Activated B cell treated with CpG ODN at 0.5 μM for 24 hours (primary cell): ENCODE data around the gene SH2D6. TPM values are rescaled to one million over a fixed set of nuclear protein-coding genes. Genes with fewer than 3 reads are reported as not detected.
"Not testable (repeated sequence)": the region's sequence is repeated elsewhere in the genome, so short reads cannot be mapped to it uniquely, and the experiment has no call there.

Source experiments
- ATAC-seq: fragments of 200-7000 bp; cut with Tn5 transposase; one replicate; pipeline ENCODE4 v1.10.0; 2021; ENCODE audit warnings: low read depth, mild to moderate bottlenecking, moderate library complexity
- CTCF ChIA-PET: fragments of 350-600 bp; sonication (Branson Sonifier 250); formaldehyde crosslinking; loops from one replicate; lab custom pipeline; 2021; ENCODE audit warnings: antibody characterized with exemption; lab: Charles Lee
- POLR2A ChIA-PET: fragments of 350-600 bp; sonication (Branson Sonifier 250); formaldehyde crosslinking; loops from one replicate; lab custom pipeline; 2021; ENCODE audit warnings: antibody characterized with exemption; lab: Charles Lee
- DNase-seq: peaks from one replicate; pipeline ENCODE4 v3.0.0; 2022
- H3K27ac Mint-ChIP-seq: one replicate; pipeline ENCODE4 v1.8.0; 2020; ENCODE audit warnings: mixed read lengths
- H3K27me3 Mint-ChIP-seq: one replicate; pipeline ENCODE4 v1.8.0; 2021; ENCODE audit warnings: mixed read lengths
- H3K36me3 Mint-ChIP-seq: one replicate; pipeline ENCODE4 v1.8.0; 2021; ENCODE audit warnings: low read depth, mixed read lengths
- H3K4me1 Mint-ChIP-seq: one replicate; pipeline ENCODE4 v1.8.0; 2021; ENCODE audit warnings: mixed read lengths
- H3K4me3 Mint-ChIP-seq: one replicate; pipeline ENCODE4 v1.8.0; 2020; ENCODE audit warnings: mild to moderate bottlenecking, mixed read lengths
- H3K9me3 Mint-ChIP-seq: one replicate; pipeline ENCODE4 v1.8.0; 2020; ENCODE audit warnings: mixed read lengths
- CTCF ChIP-seq: fragments of 200-600 bp; IDR thresholded peaks from one replicate; pipeline ENCODE4 v1.8.0; 2022; ENCODE audit warnings: antibody characterized with exemption, mild to moderate bottlenecking
- intact Hi-C: fragments of 100-400 bp; cut with micrococcal nuclease; formaldehyde crosslinking; loops from one replicate; pipeline ENCODE4 v1.15.1; 2024
- total RNA-seq: library from RNA; stranded (reverse); gene quantifications from 2 replicates; pipeline ENCODE4 v1.2.3, GENCODE V29; 2022

The SH2D6 gene
- total RNA-seq, 1 donor from 2014 or later: 1.6 TPM

GRCh38 chr2:85481818-85482777 is 63.6 kb downstream of the SH2D6 start:
- H3K4me3 Mint-ChIP-seq: no peak overlapping the region
- H3K4me1 Mint-ChIP-seq: no peaks in the 10 kb centered on the region
- H3K27me3 Mint-ChIP-seq: peaks cover 2% of the 10 kb centered on the region
- no peak for TF ChIP-seq CTCF
- ChIA-PET POLR2A (no interaction called here), CTCF (no interaction called here)
- no peak for DNase-seq
- no peaks in the 10 kb centered on the region for H3K36me3 Mint-ChIP-seq
- H3K27ac Mint-ChIP-seq: no peak overlapping the region
- no peaks in the 10 kb centered on the region for H3K9me3 Mint-ChIP-seq
- intact Hi-C loops: no loop called here
- ATAC-seq: no peak

DNA sequence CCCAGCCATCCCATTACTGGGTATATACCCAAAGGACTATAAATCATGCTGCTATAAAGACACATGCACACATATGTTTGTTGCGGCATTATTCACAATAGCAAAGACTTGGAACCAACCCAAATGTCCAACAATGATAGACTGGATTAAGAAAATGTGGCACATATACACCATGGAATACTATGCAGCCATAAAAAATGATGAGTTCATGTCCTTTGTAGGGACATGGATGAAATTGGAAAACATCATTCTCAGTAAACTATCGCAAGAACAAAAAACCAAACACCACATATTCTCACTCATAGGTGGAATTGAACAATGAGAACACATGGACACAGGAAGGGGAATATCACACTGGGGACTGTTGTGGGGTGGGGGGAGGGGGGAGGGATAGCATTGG is 66.1 kb downstream of the SH2D6 start:
- H3K27me3 Mint-ChIP-seq, H3K9me3 Mint-ChIP-seq, H3K36me3 Mint-ChIP-seq, H3K4me1 Mint-ChIP-seq, H3K4me3 Mint-ChIP-seq, H3K27ac Mint-ChIP-seq, CTCF ChIA-PET, POLR2A ChIA-PET, ATAC-seq, DNase-seq, intact Hi-C loops: not testable (repeated sequence)

GRCh38 chr2:85485815-85486214 is 67.3 kb downstream of the SH2D6 start:
- CTCF ChIA-PET: no interaction called here
- intact Hi-C loops: no loop called here
- TF ChIP-seq CTCF: no peak

More at GRCh38 chr2:85485815-85486214, 67.3 kb downstream of the SH2D6 start:
- Mint-ChIP-seq H3K9me3 (no peaks in the 10 kb centered on the region), H3K27me3 (peaks cover 2% of the 10 kb centered on the region), H3K27ac (no peak overlapping the region), H3K4me3 (no peak overlapping the region), H3K4me1 (no peaks in the 10 kb centered on the region), H3K36me3 (no peaks in the 10 kb centered on the region)
- ATAC-seq (no peak), DNase-seq (no peak)
- POLR2A ChIA-PET: no interaction called here

Other genes with a start within 250 kb of the SH2D6 start
- 103 and 119 TPM in 2 replicates for gene TGOLN2, start 90.7 kb upstream of the SH2D6 start, total RNA-seq
- gene RETSAT, start 64.2 kb upstream of the SH2D6 start, total RNA-seq: 16.9 and 17.1 TPM in 2 replicates
- 19.2 and 25.4 TPM in 2 replicates for gene ELMOD3, start 63.9 kb upstream of the SH2D6 start, total RNA-seq
- gene CAPG, start 8.3 kb upstream of the SH2D6 start, total RNA-seq: 208 and 213 TPM in 2 replicates
- gene MAT2A, start 120.5 kb downstream of the SH2D6 start, total RNA-seq: 228 and 265 TPM in 2 replicates
- 30.0 and 30.7 TPM in 2 replicates for gene GGCX, start 142.8 kb downstream of the SH2D6 start, total RNA-seq
- gene VAMP8, start 158.9 kb downstream of the SH2D6 start, total RNA-seq: 128 and 145 TPM in 2 replicates
- 8.8 and 11.4 TPM in 2 replicates for gene VAMP5, start 165.7 kb downstream of the SH2D6 start, total RNA-seq
- 104 and 108 TPM in 2 replicates for gene RNF181, start 177.0 kb downstream of the SH2D6 start, total RNA-seq
- gene TMEM150A, start 184.0 kb downstream of the SH2D6 start, total RNA-seq: 13.2 and 15.0 TPM in 2 replicates
- 49.7 and 61.5 TPM in 2 replicates for gene C2orf68, start 193.4 kb downstream of the SH2D6 start, total RNA-seq
- gene USP39, start 197.5 kb downstream of the SH2D6 start, total RNA-seq: 57.8 and 64.1 TPM in 2 replicates
- 0.05 TPM in 1 of 2 replicates, not detected in the other for gene SFTPB, start 249.5 kb downstream of the SH2D6 start, total RNA-seq